Ascending aorta (tissue), 2 donors: ENCODE results near the gene ANO4. TPM values are rescaled to one million over a fixed set of nuclear protein-coding genes. Genes with fewer than 3 reads are reported as not detected.
A peak's percentile ranks its signal among the peaks of the same experiment; 100 is the strongest.

Experiments used
- DNase-seq, 2 donors: peaks; one replicate each; pipeline ENCODE4 v3.0.0-alpha.2; 2019; ENCODE audit warnings: low spot score in 2 of 2
- H3K27ac ChIP-seq, 2 donors: fragments of 200-600 bp; sonication (generic); one replicate each; pipeline ENCODE4 v1.5.1; 2016 to 2017; ENCODE audit warnings: mild to moderate bottlenecking in 1 of 2
- H3K27me3 ChIP-seq: fragments of 200-600 bp; sonication (generic); one replicate; pipeline ENCODE4 v1.5.1; 2017
- H3K36me3 ChIP-seq, 2 donors: fragments of 200-600 bp; sonication (generic); one replicate each; pipeline ENCODE4 v1.5.1; 2016
- H3K4me1 ChIP-seq, 2 donors: fragments of 200-600 bp; sonication (generic); one replicate each; pipeline ENCODE4 v1.5.1; 2016 to 2017; ENCODE audit warnings: mild to moderate bottlenecking in 1 of 2
- H3K4me3 ChIP-seq, 2 donors: fragments of 200-600 bp; sonication (generic); one replicate each; pipeline ENCODE4 v1.5.1; 2016 to 2017; ENCODE audit warnings: mild to moderate bottlenecking in 1 of 2
- H3K9me3 ChIP-seq, 2 donors: fragments of 200-600 bp; sonication (generic); one replicate each; pipeline ENCODE4 v1.5.1; 2016
- CTCF ChIP-seq, 3 experiments: fragments of 200-600 bp in 2 of 3; fragments of 450-650 bp in 1 of 3; sonication (generic) in 2 of 3; IDR thresholded peaks; one replicate each; pipeline ENCODE4 v1.5.1; 2016 to 2019; ENCODE audit warnings: antibody characterized with exemption in 3 of 3, mild to moderate bottlenecking in 1 of 3, moderate library complexity in 1 of 3
- intact Hi-C: fragments of 100-400 bp; cut with DNase I; formaldehyde crosslinking; loops from one replicate; pipeline ENCODE4 v1.15.1; 2023
- total RNA-seq: library from RNA; depleted of rRNA; stranded (reverse); fragments of >200 nt; gene quantifications from one replicate; pipeline ENCODE4 v1.1.0, GENCODE V29; 2016

The ANO4 gene
- total RNA-seq, 1 donor from 2014 or later = 0.11 TPM

DNA sequence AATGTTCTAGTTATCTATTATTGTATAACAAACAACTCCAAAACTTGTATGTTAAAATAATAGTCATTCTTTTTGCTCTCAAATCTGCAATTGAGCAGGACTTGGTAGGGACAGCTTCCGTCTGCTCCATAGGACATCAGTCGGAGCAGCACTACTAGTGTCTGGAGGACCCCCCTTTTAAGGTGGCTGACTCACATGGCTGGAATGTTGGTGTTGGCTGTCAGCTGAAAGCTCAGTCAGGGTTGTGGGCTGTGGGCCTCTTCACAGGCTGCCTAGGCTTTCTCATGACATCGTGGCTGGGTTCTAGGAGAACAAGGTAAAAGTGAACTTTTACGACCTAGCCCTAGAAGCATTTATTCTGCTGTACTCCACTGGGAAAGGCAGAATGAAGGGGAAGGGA, 160.6 kb downstream of the ANO4 start:
- Histone ChIP-seq H3K36me3 (no peaks in the 10 kb centered on the region), H3K4me3 (no peak overlapping the region), H3K27ac (peak overlapping the region in 1 of 2 donors; percentile 5), H3K4me1 (peaks cover 0 to 8% of the 10 kb centered on the region in 2 donors), H3K9me3 (no peaks in the 10 kb centered on the region), H3K27me3 (no peaks in the 10 kb centered on the region)
- TF ChIP-seq CTCF (IDR thresholded peaks at IDR 0.05) = no peak
- intact Hi-C loops = no loop called here
- DNase-seq = peak; percentile 10 to 64

- DNase-seq = no peak
- Histone ChIP-seq H3K27me3 (no peaks in the 10 kb centered on the region), H3K4me1 (peaks cover 0 to 8% of the 10 kb centered on the region in 2 donors), H3K36me3 (no peaks in the 10 kb centered on the region), H3K9me3 (no peaks in the 10 kb centered on the region), H3K27ac (peak overlapping the region in 1 of 2 donors; percentile 15), H3K4me3 (no peak overlapping the region)
- intact Hi-C loops = no loop called here
- TF ChIP-seq CTCF (IDR thresholded peaks at IDR 0.05) = no peak
Measured at GRCh38 chr12:100956311-100956852, 161.8 kb downstream of the ANO4 start.

DNA sequence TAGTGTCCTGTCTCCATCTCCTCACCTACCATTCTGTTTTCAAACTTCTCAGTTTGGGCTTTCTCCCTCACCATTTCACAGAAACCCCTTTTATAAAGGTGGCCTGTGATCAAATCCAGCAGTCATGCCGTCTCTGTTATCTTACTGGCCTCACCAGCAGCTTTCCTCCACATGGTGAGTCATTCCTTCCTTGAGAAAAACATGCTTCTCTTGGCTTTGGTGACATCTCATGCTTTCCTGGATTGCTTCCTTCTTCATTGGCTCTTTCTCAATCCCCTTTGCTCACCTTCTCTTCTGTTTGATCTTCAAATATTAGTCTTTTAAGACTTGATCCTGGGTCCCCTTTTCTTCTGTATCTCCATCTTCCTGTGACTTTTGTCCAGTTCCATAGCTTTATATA, 164.9 kb downstream of the ANO4 start:
- intact Hi-C loops = no loop called here
- Histone ChIP-seq H3K4me3 (no peak overlapping the region), H3K27ac (no peak overlapping the region), H3K9me3 (no peaks in the 10 kb centered on the region), H3K36me3 (no peaks in the 10 kb centered on the region), H3K4me1 (peaks cover 0 to 8% of the 10 kb centered on the region in 2 donors), H3K27me3 (no peaks in the 10 kb centered on the region)
- DNase-seq = no peak
- TF ChIP-seq CTCF (IDR thresholded peaks at IDR 0.05) = no peak

DNA sequence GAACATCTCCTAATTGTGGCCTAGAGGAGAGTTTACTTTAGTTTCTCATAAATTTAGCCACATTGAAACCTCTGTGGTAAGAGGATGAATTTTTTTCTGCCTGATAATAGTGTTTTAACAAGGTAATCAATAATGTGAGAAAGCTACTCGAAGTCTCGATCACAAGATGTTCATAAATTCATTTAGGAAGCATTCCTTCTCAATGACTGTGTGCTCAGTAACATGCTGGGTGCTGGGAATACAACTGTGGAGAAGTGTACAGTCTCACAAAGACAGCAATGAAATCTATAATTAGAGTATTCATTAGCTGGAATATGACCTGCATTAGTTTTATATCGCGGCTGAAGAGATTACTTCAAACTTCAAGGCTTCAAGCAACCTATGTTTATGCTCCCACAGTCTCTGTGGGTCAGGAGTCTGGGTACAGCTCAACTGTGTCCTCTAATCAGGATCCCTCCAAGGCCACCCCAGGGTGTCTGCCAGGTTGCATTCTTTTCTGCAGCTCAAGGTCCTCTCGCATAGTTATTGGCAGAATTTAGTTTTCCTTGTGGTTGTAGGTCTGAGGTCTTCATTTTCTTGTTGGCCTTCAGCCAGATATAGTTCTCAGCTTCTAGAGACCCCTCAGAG, 167.6 kb downstream of the ANO4 start:
- no peaks in the 10 kb centered on the region for H3K4me1 ChIP-seq
- no peaks in the 10 kb centered on the region for H3K9me3 ChIP-seq
- H3K36me3 ChIP-seq = no peaks in the 10 kb centered on the region
- intact Hi-C loops = no loop called here
- TF ChIP-seq CTCF (IDR thresholded peaks at IDR 0.05) = no peak
- no peak overlapping the region for H3K27ac ChIP-seq
- DNase-seq = no peak
- no peak overlapping the region for H3K4me3 ChIP-seq
- H3K27me3 ChIP-seq = no peaks in the 10 kb centered on the region

DNA sequence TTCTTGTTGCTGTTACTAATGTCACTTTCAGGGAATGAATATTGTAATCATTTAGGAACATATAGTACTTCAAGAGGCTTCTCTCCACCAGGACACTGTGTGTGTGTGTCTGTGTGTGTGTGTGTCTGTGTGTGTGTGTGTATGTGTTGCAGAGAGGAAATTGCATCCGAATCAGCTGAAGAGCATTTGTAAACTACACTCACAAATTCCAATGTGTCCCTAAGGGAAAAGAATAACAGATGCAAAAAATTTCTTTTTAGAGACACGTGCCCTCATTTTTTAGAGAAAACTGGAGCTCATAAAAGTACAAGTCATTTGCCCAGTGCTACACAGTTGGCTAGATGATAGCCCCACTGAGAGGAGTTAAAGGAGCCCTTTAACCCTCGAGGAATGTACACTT, 168.8 kb downstream of the ANO4 start:
- H3K27me3 ChIP-seq = no peaks in the 10 kb centered on the region
- no peak overlapping the region for H3K27ac ChIP-seq
- no peaks in the 10 kb centered on the region for H3K4me1 ChIP-seq
- no peak for DNase-seq
- H3K36me3 ChIP-seq = no peaks in the 10 kb centered on the region
- intact Hi-C loops = no loop called here
- TF ChIP-seq CTCF (IDR thresholded peaks at IDR 0.05) = no peak
- no peaks in the 10 kb centered on the region for H3K9me3 ChIP-seq
- no peak overlapping the region for H3K4me3 ChIP-seq
